ENCODE results near the gene RXRA.

Gene RXRA

DNA sequence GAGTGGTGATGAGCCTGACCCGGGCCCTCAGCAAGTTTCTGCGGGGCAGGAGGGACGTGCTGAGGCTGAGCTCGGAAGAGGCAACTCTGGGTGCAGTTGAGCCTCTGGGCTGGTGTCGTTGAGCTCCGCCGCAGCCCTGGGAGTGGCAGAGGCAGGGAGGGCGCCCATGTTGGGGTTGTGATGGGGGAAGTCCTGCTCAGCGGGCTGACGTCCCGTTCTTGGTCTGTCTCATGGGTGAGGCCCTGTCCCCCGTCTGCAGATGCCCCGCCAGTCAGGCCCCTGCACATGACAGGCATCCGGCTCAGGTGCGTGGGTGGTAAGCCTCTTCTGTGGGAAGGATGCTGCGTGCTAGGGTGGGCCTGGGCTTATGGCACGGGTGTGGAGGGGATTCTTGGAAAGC, 64.3 kb downstream of the RXRA start:
- no peak for TF ChIP-seq POLR2A (IDR thresholded peaks at IDR 0.05; ENCODE audit: low read depth, low read length)
- FAIRE-seq: no peak
- DNase-seq (ENCODE audit: insufficient read length, low spot score): no peak

DNA sequence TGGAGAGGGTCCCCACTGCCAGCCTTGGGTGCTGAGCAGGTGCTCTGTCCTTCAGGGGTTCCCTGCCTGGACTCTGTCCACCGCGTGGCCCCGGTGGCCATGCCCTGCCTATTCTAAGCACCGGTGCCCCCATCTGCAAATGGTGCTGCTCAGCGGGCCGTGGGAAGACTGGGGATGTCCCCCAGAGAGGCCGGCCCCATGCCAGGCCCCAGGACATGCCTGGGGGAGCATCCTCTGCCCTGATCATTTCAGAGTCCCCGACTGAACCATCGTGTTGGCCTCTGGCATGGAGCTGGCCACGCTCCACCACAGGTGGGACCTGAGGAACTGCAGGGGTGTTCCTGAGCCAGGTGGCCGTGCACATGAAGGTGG, 64.7 kb downstream of the RXRA start:
- DNase-seq (ENCODE audit: insufficient read length, low spot score) (no peak), FAIRE-seq (no peak)
- no peak for TF ChIP-seq POLR2A (IDR thresholded peaks at IDR 0.05; ENCODE audit: low read depth, low read length)

DNA sequence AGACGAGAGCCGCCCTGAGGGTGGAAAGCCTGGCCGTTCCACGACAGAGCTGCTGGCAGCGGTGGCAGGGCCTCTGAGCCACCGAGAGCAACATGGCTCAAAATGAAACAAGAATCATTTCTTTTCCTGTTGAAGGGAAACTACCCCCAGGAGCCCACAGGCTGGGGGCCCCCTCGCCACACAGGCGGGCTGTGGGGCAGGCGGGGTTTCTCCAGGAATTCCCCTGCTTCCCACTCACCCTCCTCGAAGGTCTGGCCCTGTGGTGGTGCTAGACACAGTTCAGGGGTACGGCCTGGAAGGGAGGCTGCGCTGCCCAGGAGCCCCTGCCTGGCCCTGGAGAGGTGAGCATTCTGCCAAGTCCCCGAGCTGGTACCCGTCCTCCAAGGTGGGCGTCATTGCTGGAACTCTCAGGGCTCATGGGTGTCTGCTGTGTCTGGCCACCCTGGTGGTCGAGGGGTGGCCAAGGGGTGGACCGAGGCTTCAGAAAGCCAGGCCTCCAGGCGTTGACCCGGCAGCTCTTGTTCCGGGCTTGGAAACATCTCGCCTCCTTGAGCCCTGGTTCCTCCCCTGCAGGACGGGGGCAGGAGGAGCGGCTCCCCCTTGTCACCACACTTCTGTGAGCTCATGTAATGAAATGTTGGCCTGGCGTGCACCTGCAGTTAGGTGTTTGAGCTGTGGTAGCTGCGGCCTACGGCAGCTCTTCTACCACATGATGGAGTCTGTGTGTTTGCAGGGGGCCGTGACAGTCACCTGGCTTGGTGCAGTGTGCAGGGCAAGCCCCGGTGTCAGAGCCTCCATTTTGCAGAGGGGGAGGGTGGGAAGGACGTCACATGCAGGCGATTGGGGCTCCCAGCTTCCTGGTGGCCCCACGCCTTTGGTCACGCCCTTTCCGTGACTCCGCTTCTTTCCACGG, 65.3 kb downstream of the RXRA start:
- DNase-seq (ENCODE audit: insufficient read length, low spot score) (no peak), FAIRE-seq (no peak)
- no peak for TF ChIP-seq POLR2A (IDR thresholded peaks at IDR 0.05; ENCODE audit: low read depth, low read length)

DNA sequence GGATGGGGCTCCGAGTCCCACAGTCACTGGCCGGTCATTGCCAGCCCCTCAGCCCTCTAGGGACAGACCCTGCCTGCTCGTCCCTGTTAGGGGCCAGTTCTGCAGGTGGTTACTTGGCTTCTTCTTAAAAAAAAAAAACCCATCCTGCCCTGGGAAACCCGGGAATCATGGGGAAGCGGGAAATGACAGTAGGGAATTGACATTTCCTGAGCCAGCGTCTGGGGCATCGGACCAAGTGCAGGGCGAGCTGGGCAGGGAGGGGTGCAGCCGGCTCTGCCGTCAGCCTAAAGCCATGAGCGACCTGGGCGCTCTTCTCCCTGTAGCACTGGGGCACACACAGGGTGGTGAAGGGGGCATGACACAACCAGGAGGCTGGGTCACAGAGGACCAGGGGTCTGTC, 66.6 kb downstream of the RXRA start:
- no peak for DNase-seq (ENCODE audit: insufficient read length, low spot score)
- no peak for FAIRE-seq
- no peak for TF ChIP-seq POLR2A (IDR thresholded peaks at IDR 0.05; ENCODE audit: low read depth, low read length)

DNA sequence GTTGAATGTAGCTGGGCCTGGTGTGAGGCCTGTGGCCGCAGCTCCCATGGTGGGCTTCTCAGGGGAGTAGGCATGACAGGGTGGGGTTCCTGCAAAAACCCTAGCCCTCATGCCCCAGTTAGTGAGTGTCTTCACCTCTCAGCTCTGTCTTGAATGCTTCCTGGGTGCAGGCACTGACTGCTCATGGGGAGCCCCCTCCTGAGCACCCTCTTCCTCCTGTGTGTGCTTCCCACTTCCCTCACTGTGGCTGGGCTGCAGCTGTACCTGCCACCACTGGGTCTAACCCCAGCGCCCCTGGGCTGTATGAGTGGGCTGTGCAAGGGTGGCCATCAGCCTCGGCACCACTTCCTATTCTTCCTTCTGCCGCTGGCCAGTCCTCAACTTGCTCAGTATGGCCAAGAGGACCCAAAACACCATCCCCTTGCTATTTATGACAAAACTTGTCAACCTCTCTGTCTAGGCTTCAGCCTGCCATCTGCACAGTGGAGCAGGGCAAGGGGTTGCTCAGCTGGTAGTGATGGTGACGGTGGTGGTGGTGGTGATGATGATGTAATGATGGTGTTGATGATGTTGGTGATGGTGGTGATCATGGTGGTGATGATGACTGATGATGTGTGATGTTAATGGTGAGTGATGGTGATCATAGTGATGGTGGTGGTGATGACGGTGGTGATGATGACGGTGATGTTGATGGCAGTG, 67.5 kb downstream of the RXRA start:
- DNase-seq (ENCODE audit: insufficient read length, low spot score) (no peak), FAIRE-seq (no peak)
- TF ChIP-seq POLR2A (IDR thresholded peaks at IDR 0.05; ENCODE audit: low read depth, low read length): no peak

DNA sequence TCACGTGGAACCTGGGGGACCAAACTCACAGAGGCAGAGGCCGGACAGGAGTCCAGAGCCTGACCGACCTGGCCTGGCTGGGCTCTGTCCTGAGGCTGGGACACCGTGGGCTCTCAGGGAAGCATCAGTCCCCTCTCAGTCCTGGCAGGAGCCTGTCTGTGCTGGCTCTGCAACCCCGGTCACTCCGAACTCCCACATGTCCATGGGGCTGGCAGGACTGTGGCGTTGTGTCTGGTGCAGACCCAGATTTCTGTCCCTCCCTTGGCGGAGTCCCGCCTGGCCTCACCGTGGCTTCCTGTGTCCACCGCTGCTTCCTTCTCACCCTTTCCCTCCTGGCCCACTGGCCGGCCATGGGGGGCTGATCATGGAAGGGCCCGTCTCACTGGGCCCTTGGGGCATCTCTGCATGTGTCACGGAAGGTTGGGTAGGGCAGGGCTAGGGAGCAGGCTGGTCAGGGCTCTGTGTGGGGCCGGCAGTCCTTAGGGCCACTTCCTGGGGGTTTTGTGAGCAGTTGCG, 68.8 kb downstream of the RXRA start:
- DNase-seq (ENCODE audit: insufficient read length, low spot score): no peak
- FAIRE-seq: no peak
- TF ChIP-seq POLR2A (IDR thresholded peaks at IDR 0.05; ENCODE audit: low read depth, low read length): no peak

DNA sequence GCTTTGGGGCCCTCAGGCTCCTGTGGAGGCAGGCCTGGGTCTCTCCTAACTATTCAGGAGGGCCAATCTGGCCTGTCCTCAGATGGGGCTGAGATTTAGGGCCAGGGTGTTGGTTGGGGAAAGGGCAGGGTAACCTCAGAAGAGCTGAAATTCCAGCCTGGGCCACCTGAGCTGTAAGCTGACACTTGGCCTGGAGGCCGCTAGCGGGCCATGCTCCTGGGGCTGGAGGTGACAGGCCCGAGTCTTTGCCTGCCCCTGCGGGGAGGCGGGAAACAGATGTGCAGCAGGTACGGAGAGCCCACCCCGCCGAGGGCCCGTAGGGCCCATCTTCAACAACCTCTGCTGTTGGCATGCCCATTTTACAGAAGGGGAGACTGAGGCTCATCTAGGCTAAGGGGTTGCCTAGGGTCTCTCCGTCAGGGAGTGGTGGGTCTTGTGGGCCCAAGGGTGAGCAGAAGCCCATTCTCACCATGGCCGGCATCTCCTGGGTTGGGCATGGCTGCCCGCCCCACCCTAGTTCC, 69.5 kb downstream of the RXRA start:
- DNase-seq (ENCODE audit: insufficient read length, low spot score) (no peak), FAIRE-seq (no peak)
- no peak for TF ChIP-seq POLR2A (IDR thresholded peaks at IDR 0.05; ENCODE audit: low read depth, low read length)

DNA sequence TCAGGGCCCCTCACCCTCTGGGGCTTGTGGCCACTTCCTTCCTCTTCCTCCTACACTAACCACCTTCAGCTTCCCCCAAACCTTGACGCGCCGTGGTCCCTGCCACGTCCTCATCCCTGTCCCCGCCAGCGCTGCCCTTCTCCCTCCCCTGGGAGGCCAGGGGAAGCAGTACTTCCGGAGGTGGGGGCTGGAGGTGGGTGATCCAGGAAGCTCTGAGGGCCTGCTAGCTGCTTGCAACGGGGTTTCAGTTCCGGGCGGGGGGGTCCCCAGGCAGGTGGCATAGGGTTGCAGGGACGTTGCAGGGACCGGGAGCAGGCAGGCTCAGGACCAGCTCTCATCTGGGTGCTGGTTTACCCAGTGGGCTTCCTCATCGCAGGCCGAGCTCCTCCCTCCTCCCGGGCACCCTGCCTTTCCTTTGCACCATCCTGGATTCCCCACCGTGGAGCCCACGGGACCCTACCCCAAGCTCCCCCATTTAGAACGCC, 70.0 kb downstream of the RXRA start:
- no peak for TF ChIP-seq POLR2A (IDR thresholded peaks at IDR 0.05; ENCODE audit: low read depth, low read length)
- DNase-seq (ENCODE audit: insufficient read length, low spot score) (no peak), FAIRE-seq (no peak)

DNA sequence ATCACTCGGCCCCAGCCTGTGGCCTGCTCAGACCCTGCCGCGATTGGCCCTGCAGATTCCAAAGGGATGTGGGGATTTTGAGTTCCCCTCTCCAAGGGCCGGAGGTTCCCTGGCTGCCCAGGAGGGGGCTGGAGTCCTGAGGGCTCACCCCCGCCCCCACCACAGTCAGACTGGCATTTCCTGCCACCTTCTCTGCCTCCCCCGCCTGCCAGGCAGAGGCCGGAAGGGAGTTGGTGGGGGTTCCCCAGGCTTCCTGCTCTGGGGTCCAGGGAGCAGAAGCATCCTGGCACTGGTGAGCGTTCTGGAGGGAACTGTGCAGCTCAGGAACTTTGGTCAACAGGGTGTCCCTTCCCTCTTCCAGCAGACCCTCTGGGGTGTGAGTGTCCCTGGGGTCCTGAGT, 70.6 kb downstream of the RXRA start:
- TF ChIP-seq POLR2A (IDR thresholded peaks at IDR 0.05; ENCODE audit: low read depth, low read length): no peak
- DNase-seq (ENCODE audit: insufficient read length, low spot score): no peak
- no peak for FAIRE-seq

DNA sequence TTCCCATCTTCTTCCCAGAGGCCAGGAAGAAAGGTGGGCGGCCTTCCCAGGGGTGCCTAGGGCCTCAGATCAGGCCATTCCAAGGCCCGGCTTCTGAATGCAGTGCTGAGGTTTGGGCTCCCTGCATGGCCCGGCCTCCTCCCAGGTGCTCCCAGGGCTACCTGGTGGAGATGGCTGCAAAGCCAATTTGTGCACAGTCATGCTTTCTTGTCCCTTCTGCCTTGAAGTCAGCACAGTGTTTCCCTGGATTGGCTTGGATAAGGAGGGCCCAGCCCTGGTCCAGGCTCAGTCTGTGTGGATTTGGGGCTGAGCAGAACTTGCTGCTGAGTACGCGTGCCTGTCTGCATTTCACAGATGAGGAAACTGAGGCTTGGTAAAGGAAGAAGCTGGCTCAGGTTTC, 72.5 kb downstream of the RXRA start:
- DNase-seq (ENCODE audit: insufficient read length, low spot score) (no peak), FAIRE-seq (no peak)
- TF ChIP-seq POLR2A (IDR thresholded peaks at IDR 0.05; ENCODE audit: low read depth, low read length): no peak

DNA sequence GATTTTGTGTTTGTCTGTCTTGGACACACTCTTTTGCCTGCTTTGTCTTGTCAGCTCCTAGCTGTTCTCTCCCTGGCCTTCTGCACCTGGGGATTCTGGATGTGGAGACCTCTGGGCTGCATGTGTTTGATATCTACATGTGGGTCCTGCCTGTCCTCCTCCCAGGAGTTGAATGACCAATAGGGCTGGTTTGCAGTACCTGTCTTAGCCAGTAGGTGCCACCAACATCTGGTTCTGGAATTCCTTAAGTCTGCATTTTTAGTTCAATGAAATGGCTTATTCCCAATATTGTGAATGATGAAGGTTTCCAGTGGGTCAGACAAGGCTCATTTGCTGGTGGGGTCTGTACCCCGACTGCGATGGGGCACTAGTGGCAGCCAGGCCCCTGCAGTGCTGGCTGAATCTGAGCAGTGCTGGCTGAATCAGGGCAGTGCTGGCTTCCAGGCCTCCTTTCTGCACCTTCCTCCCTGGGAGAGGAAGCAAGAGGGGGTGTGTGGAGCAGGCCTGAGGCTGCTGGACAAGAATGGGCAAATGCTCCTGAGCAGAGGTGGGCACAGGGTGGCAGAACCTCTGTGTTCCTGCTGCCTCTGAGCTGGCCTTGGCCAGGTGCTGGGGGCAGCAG, 73.3 kb downstream of the RXRA start:
- no peak for FAIRE-seq
- no peak for DNase-seq (ENCODE audit: insufficient read length, low spot score)
- TF ChIP-seq POLR2A (IDR thresholded peaks at IDR 0.05; ENCODE audit: low read depth, low read length): no peak

DNA sequence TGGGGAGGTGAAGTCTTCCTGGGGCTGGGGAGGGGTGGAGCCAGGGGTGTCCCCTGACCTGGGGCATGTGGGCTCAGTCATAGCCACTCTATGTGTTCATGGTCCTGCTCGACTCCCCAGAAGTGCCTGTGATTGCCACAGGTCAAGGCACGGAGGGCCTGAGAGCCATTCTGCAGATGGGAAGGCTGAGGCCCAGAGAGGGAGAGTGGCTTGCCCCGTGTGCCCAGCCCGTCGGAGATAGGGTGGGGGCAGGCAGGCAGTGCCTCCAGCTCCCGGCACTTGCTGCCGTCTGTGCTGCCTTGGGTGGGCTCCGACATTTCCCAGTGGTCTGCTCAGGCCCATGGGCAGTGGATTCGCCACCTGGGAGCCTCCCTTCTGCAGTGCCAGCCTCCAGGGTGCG, 74.0 kb downstream of the RXRA start:
- FAIRE-seq: no peak
- TF ChIP-seq POLR2A (IDR thresholded peaks at IDR 0.05; ENCODE audit: low read depth, low read length): no peak

DNA sequence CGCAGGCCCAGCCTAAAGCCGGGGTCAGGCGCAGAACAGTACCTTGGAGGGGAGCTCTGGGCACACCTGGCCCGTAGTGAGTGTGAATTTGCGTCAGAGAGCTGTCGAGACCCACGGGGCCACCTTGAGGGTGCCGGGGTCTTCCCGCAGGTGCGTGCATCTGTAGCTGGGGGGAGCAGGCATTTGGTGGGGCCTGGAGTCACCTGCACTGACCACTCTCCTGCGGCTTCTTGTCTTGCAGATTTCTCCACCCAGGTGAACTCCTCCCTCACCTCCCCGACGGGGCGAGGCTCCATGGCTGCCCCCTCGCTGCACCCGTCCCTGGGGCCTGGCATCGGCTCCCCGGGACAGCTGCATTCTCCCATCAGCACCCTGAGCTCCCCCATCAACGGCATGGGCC, 75.1 kb downstream of the RXRA start:
- no peak for TF ChIP-seq POLR2A (IDR thresholded peaks at IDR 0.05; ENCODE audit: low read depth, low read length)
- FAIRE-seq: no peak
- DNase-seq (ENCODE audit: insufficient read length, low spot score): no peak

More for the DNA sequence above, 74.0 kb downstream of the RXRA start:
- DNase-seq (ENCODE audit: insufficient read length, low spot score): no peak

DNA sequence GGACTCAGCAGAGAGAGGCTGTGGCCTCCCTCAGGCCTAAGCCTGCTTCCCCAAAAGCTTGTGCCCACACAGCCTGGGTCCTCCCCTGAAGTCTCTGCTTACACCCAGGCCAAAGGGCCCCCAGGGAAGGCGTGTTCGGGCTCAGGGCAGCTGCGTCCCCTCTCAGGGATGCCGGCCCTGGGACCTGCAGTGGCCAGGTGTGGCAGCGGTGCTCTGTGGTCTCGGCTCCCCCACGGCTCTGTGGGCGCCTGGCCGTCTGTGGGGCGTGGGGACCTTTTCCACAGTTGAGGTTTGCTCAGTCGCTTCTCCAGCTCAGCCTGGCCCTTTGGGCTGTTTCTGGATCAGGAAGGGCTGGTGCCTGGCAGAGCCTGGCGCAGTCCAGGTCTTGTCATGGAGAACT, 75.9 kb downstream of the RXRA start:
- no peak for FAIRE-seq
- no peak for TF ChIP-seq POLR2A (IDR thresholded peaks at IDR 0.05; ENCODE audit: low read depth, low read length)
- no peak for DNase-seq (ENCODE audit: insufficient read length, low spot score)

Data from H54 (cell line).